GM12873 (cell line): ENCODE measurements around the gene NECTIN2.

Experiments
- CTCF ChIP-seq: IDR thresholded peaks from 2 replicates; pipeline ENCODE4 v1.5.1; 2012; ENCODE audit warnings: low read depth, mild to moderate bottlenecking, moderate library complexity, low read length, control low read depth; ENCODE audit not compliant: insufficient read depth; ENCODE audit errors: missing control alignments

NECTIN2 gene

GRCh38 chr19:44819246-44819832 is 26.8 kb upstream of the NECTIN2 start:
- no peak for TF ChIP-seq CTCF

GRCh38 chr19:44820648-44821609 is 25.2 kb upstream of the NECTIN2 start:
- no peak for TF ChIP-seq CTCF

- no peak for TF ChIP-seq CTCF
These were observed 23.9 kb upstream of the NECTIN2 start for GRCh38 chr19:44822177-44822576.

GRCh38 chr19:44822670-44823372 is 23.3 kb upstream of the NECTIN2 start:
- no peak for TF ChIP-seq CTCF

- TF ChIP-seq CTCF, result no peak
These were observed 22.8 kb upstream of the NECTIN2 start for GRCh38 chr19:44823373-44823698.

GRCh38 chr19:44824761-44825160 is 21.3 kb upstream of the NECTIN2 start:
- TF ChIP-seq CTCF, result no peak

- TF ChIP-seq CTCF, result no peak
These were observed 6.8 kb upstream of the NECTIN2 start for GRCh38 chr19:44839276-44839675.
